Mesenchymal stem cell (in vitro differentiated cells and primary cell): ENCODE data around the gene EYA4.

Experiments
- DNase-seq: peaks from one replicate; pipeline ENCODE4 v3.0.0-alpha.2; 2013
- H2AFZ ChIP-seq: one replicate; pipeline ENCODE4 v1.6.1; 2013; ENCODE audit warnings: low read depth, mild to moderate bottlenecking, control low read depth, inconsistent platforms, low read length, moderate library complexity
- H2AK5ac ChIP-seq: 2 replicates; pipeline ENCODE4 v1.6.1; 2013; ENCODE audit warnings: low read length, moderate library complexity, mild to moderate bottlenecking, inconsistent platforms; ENCODE audit not compliant: severe bottlenecking
- H2BK120ac ChIP-seq: one replicate; pipeline ENCODE4 v1.6.1; 2013; ENCODE audit warnings: low read depth, mild to moderate bottlenecking, inconsistent platforms, low read length, moderate library complexity
- H2BK12ac ChIP-seq, 2 experiments: one replicate each; pipeline ENCODE4 v1.6.1; 2013; ENCODE audit warnings: inconsistent platforms in 2 of 2, low read length in 2 of 2, mild to moderate bottlenecking in 2 of 2, moderate library complexity in 2 of 2, control low read depth in 1 of 2
- H2BK15ac ChIP-seq: one replicate; pipeline ENCODE4 v1.6.1; 2013; ENCODE audit warnings: mild to moderate bottlenecking, low read depth, inconsistent platforms; ENCODE audit not compliant: poor library complexity, severe bottlenecking
- H2BK5ac ChIP-seq: 2 replicates; pipeline ENCODE4 v1.6.1; 2013; ENCODE audit warnings: low read depth, mild to moderate bottlenecking, low read length, control low read depth, inconsistent platforms; ENCODE audit not compliant: poor library complexity, severe bottlenecking
- H3K14ac ChIP-seq, 2 experiments: one replicate each; pipeline ENCODE4 v1.6.1; 2013; ENCODE audit warnings: inconsistent platforms in 2 of 2, low read length in 2 of 2, control low read depth in 1 of 2, mild to moderate bottlenecking in 1 of 2, moderate library complexity in 1 of 2
- H3K18ac ChIP-seq, 2 experiments: one replicate each; pipeline ENCODE4 v1.6.1; 2013; ENCODE audit warnings: inconsistent platforms in 2 of 2, low read length in 2 of 2, control low read depth in 1 of 2, low read depth in 1 of 2, mild to moderate bottlenecking in 1 of 2
- H3K23ac ChIP-seq, 2 experiments: one replicate each; pipeline ENCODE4 v1.6.1; 2013; ENCODE audit warnings: inconsistent platforms in 2 of 2, low read length in 2 of 2, mild to moderate bottlenecking in 2 of 2, moderate library complexity in 2 of 2, control low read depth in 1 of 2
- H3K27ac ChIP-seq: 2 replicates; pipeline ENCODE4 v1.5.1; 2013; ENCODE audit warnings: mild to moderate bottlenecking, moderate library complexity, low read length, control low read depth, inconsistent platforms; ENCODE audit not compliant: poor library complexity, severe bottlenecking
- H3K27me3 ChIP-seq, 2 experiments: 2 replicates each; pipeline versions ENCODE4 v1.6.1 to v1.7.0; 2013; ENCODE audit warnings: low read length in 2 of 2, mild to moderate bottlenecking in 2 of 2, moderate library complexity in 2 of 2, control low read depth in 1 of 2, inconsistent platforms in 1 of 2; ENCODE audit not compliant: control insufficient read depth in 1 of 2, insufficient read depth in 1 of 2
- H3K36me3 ChIP-seq, 2 experiments: 2 replicates each; pipeline versions ENCODE4 v1.6.1 to v1.7.0; 2013; ENCODE audit warnings: low read length in 2 of 2, control low read depth in 1 of 2, inconsistent platforms in 1 of 2, low read depth in 1 of 2, mild to moderate bottlenecking in 1 of 2; ENCODE audit not compliant: insufficient read depth in 2 of 2, control insufficient read depth in 1 of 2
- H3K4ac ChIP-seq, 2 experiments: one replicate each; pipeline ENCODE4 v1.6.1; 2013; ENCODE audit warnings: inconsistent platforms in 2 of 2, low read length in 2 of 2, mild to moderate bottlenecking in 2 of 2, moderate library complexity in 2 of 2, control low read depth in 1 of 2, low read depth in 1 of 2
- H3K4me1 ChIP-seq: 2 replicates; pipeline ENCODE4 v1.6.1; 2013; ENCODE audit warnings: low read depth, low read length, control low read depth; ENCODE audit not compliant: control insufficient read depth, insufficient read depth
- H3K4me2 ChIP-seq: 2 replicates; pipeline ENCODE4 v1.6.1; 2013; ENCODE audit warnings: low read length, mild to moderate bottlenecking, inconsistent platforms; ENCODE audit not compliant: poor library complexity, severe bottlenecking
- H3K4me3 ChIP-seq, 2 experiments: 2 replicates each; pipeline versions ENCODE4 v1.5.1 to v1.7.0; 2013; ENCODE audit warnings: low read length in 2 of 2, mild to moderate bottlenecking in 2 of 2, control low read depth in 1 of 2, low read depth in 1 of 2; ENCODE audit not compliant: insufficient read depth in 1 of 2
- H3K79me1 ChIP-seq: replicated peaks from 2 replicates; pipeline ENCODE4 v1.6.1; 2013; ENCODE audit warnings: mild to moderate bottlenecking, control low read depth, low read length, inconsistent platforms; ENCODE audit not compliant: poor library complexity, severe bottlenecking
- H3K9ac ChIP-seq: 2 replicates; pipeline ENCODE4 v1.7.0; 2013; ENCODE audit warnings: mild to moderate bottlenecking, low read length, moderate library complexity
- H3K9me3 ChIP-seq: 2 replicates; pipeline ENCODE4 v1.7.0; 2013; ENCODE audit warnings: mild to moderate bottlenecking, low read length; ENCODE audit not compliant: control insufficient read depth
- H4K8ac ChIP-seq: one replicate; pipeline ENCODE4 v1.6.1; 2013; ENCODE audit warnings: inconsistent platforms, mild to moderate bottlenecking, low read length, moderate library complexity
- H4K91ac ChIP-seq: one replicate; pipeline ENCODE4 v1.6.1; 2013; ENCODE audit warnings: mild to moderate bottlenecking, low read length, inconsistent platforms
- WGBS: methylation state at CpG from one replicate; pipeline ENCODE4 v1.1.7; 2013; ENCODE audit warnings: mixed read lengths; 5-methylcytosine and 5-hydroxymethylcytosine counted together

The EYA4 gene

GRCh38 chr6:133528566-133528965 is 287.4 kb downstream of the EYA4 start:
- H3K18ac ChIP-seq: no peak overlapping the region
- H3K36me3 ChIP-seq: no peaks in the 10 kb centered on the region
- no peaks in the 10 kb centered on the region for H3K27me3 ChIP-seq
- no peak overlapping the region for H2AFZ ChIP-seq
- H3K4me1 ChIP-seq: no peaks in the 10 kb centered on the region
- H3K4me2 ChIP-seq: no peak overlapping the region
- no peak overlapping the region for H2BK12ac ChIP-seq
- H3K23ac ChIP-seq: no peak overlapping the region
- H4K8ac ChIP-seq: no peak overlapping the region
- H2AK5ac ChIP-seq: no peak overlapping the region
- no peak overlapping the region for H2BK5ac ChIP-seq
- no peak for DNase-seq
- no peak overlapping the region for H2BK15ac ChIP-seq
- no peak overlapping the region for H2BK120ac ChIP-seq
- WGBS: 93% methylated on average over 1 of the region's 2 CpGs
- no peak overlapping the region for H3K4me3 ChIP-seq
- H3K9ac ChIP-seq: no peak overlapping the region
- H3K14ac ChIP-seq: no peak overlapping the region
- no peak overlapping the region for H3K27ac ChIP-seq
- H3K4ac ChIP-seq: no peak overlapping the region
- no peak overlapping the region for H4K91ac ChIP-seq
- H3K79me1 ChIP-seq: no peaks in the 10 kb centered on the region
- no peaks in the 10 kb centered on the region for H3K9me3 ChIP-seq

- no peak overlapping the region for H2AFZ ChIP-seq
- no peak overlapping the region for H3K23ac ChIP-seq
- no peak overlapping the region for H3K14ac ChIP-seq
- no peak overlapping the region for H2AK5ac ChIP-seq
- no peaks in the 10 kb centered on the region for H3K9me3 ChIP-seq
- no peak overlapping the region for H3K4ac ChIP-seq
- H3K4me2 ChIP-seq: no peak overlapping the region
- no peak overlapping the region for H2BK120ac ChIP-seq
- no peaks in the 10 kb centered on the region for H3K36me3 ChIP-seq
- H3K9ac ChIP-seq: no peak overlapping the region
- DNase-seq: no peak
- H4K8ac ChIP-seq: no peak overlapping the region
- no peak overlapping the region for H3K4me3 ChIP-seq
- no peak overlapping the region for H3K18ac ChIP-seq
- no peaks in the 10 kb centered on the region for H3K27me3 ChIP-seq
- H3K4me1 ChIP-seq: no peaks in the 10 kb centered on the region
- no peak overlapping the region for H3K27ac ChIP-seq
- H3K79me1 ChIP-seq: no peaks in the 10 kb centered on the region
- no peak overlapping the region for H4K91ac ChIP-seq
- H2BK12ac ChIP-seq: no peak overlapping the region
- WGBS: 84% methylated on average over 7 of the region's 7 CpGs
- no peak overlapping the region for H2BK5ac ChIP-seq
- no peak overlapping the region for H2BK15ac ChIP-seq
Observed at GRCh38 chr6:133532908-133533307, 291.8 kb downstream of the EYA4 start.

- no peak overlapping the region for H2BK15ac ChIP-seq
- no peaks in the 10 kb centered on the region for H3K9me3 ChIP-seq
- H3K79me1 ChIP-seq: no peaks in the 10 kb centered on the region
- peaks cover 4% of the 10 kb centered on the region for H3K4me1 ChIP-seq
- H4K8ac ChIP-seq: no peak overlapping the region
- no peaks in the 10 kb centered on the region for H3K36me3 ChIP-seq
- no peak for DNase-seq
- H2AFZ ChIP-seq: no peak overlapping the region
- no peak overlapping the region for H3K23ac ChIP-seq
- no peak overlapping the region for H3K4me3 ChIP-seq
- no peak overlapping the region for H3K18ac ChIP-seq
- no peak overlapping the region for H3K27ac ChIP-seq
- 92% methylated on average over 3 of the region's 3 CpGs for WGBS
- no peak overlapping the region for H3K4me2 ChIP-seq
- no peak overlapping the region for H2BK5ac ChIP-seq
- no peak overlapping the region for H2BK120ac ChIP-seq
- no peak overlapping the region for H3K9ac ChIP-seq
- H4K91ac ChIP-seq: no peak overlapping the region
- H2BK12ac ChIP-seq: no peak overlapping the region
- H3K14ac ChIP-seq: no peak overlapping the region
- no peak overlapping the region for H2AK5ac ChIP-seq
- no peak overlapping the region for H3K4ac ChIP-seq
- H3K27me3 ChIP-seq: no peaks in the 10 kb centered on the region
Observed at GRCh38 chr6:133539502-133540259, 298.5 kb downstream of the EYA4 start.

- Histone ChIP-seq H3K9me3 (no peaks in the 10 kb centered on the region), H3K4me2 (no peak overlapping the region), H2BK5ac (no peak overlapping the region), H3K9ac (no peak overlapping the region), H3K4ac (no peak overlapping the region), H4K8ac (no peak overlapping the region), H3K14ac (no peak overlapping the region), H3K18ac (no peak overlapping the region), H2AFZ (no peak overlapping the region), H3K36me3 (no peaks in the 10 kb centered on the region), H3K4me3 (no peak overlapping the region), H3K79me1 (no peaks in the 10 kb centered on the region), H4K91ac (no peak overlapping the region), H2BK12ac (no peak overlapping the region), H3K4me1 (peaks cover 4% of the 10 kb centered on the region), H3K27ac (no peak overlapping the region), H2AK5ac (no peak overlapping the region), H3K27me3 (no peaks in the 10 kb centered on the region), H3K23ac (no peak overlapping the region), H2BK15ac (no peak overlapping the region), H2BK120ac (no peak overlapping the region)
- WGBS: no CpG with 5 or more reads among the region's 3 CpGs
- no peak for DNase-seq
Observed at GRCh38 chr6:133540361-133540760, 299.2 kb downstream of the EYA4 start.
